ENCODE measurements around the gene C1orf87.

C1orf87 gene

GRCh38 chr1:59997479-59998115, 76.0 kb downstream of the C1orf87 start:
- H3K9me3 ChIP-seq (replicated peaks in 1 of 2; ENCODE audit: control insufficient read depth in 2 of 2, insufficient read depth in 1 of 2, low read depth in 1 of 2, low read length in 2 of 2): peaks cover 0 to 1% of the 10 kb centered on the region in 2 donors
- no CpG with 5 or more reads among the region's 2 CpGs for WGBS, 2 donors (ENCODE audit: extremely low coverage in 2 of 2, insufficient read length in 2 of 2, insufficient replicate concordance in 1 of 2)
- no peak overlapping the region for H2AFZ ChIP-seq (ENCODE audit: low read length)
- no peak overlapping the region for H2BK5ac ChIP-seq (ENCODE audit: low read length)
- DNase-seq (ENCODE audit: low spot score): no peak
- no peak overlapping the region for H2BK12ac ChIP-seq (ENCODE audit: low read length)
- H3K36me3 ChIP-seq (replicated peaks in 1 of 2; ENCODE audit: control insufficient read depth in 2 of 2, insufficient read depth in 2 of 2, low read length in 2 of 2): no peaks in the 10 kb centered on the region
- H2BK15ac ChIP-seq (ENCODE audit: low read length): no peak overlapping the region
- H4K91ac ChIP-seq (ENCODE audit: low read depth, low read length, poor library complexity): no peak overlapping the region
- H4K8ac ChIP-seq (ENCODE audit: low read depth, low read length): no peak overlapping the region
- H2AK5ac ChIP-seq (ENCODE audit: low read depth, low read length): no peak overlapping the region
- H3K23ac ChIP-seq (ENCODE audit: low read depth, low read length, poor library complexity): no peak overlapping the region
- H3K4me3 ChIP-seq (ENCODE audit: low read length in 2 of 2): no peak overlapping the region
- H2BK120ac ChIP-seq (ENCODE audit: low read depth, low read length): no peak overlapping the region
- no peak overlapping the region for H3K14ac ChIP-seq (ENCODE audit: low read length)
- H3K4ac ChIP-seq (ENCODE audit: low read length): no peak overlapping the region
- H3K79me1 ChIP-seq (ENCODE audit: low read depth, low read length): no peaks in the 10 kb centered on the region
- H3K27ac ChIP-seq (replicated peaks; ENCODE audit: low read length): no peak overlapping the region
- H3K9ac ChIP-seq (ENCODE audit: low read depth, low read length, poor library complexity): no peak overlapping the region
- H3K27me3 ChIP-seq (ENCODE audit: control insufficient read depth in 3 of 3, insufficient read depth in 3 of 3, low read depth in 1 of 3, low read length in 3 of 3): no peaks in the 10 kb centered on the region
- H3K4me1 ChIP-seq (ENCODE audit: control insufficient read depth in 2 of 2, insufficient read depth in 1 of 2, low read depth in 1 of 2, low read length in 2 of 2): peaks cover 0 to 9% of the 10 kb centered on the region in 2 donors
- H3K4me2 ChIP-seq (ENCODE audit: insufficient read depth, low read length, poor library complexity, severe bottlenecking): no peak overlapping the region
- H3K18ac ChIP-seq (ENCODE audit: low read length): no peak overlapping the region

DNA sequence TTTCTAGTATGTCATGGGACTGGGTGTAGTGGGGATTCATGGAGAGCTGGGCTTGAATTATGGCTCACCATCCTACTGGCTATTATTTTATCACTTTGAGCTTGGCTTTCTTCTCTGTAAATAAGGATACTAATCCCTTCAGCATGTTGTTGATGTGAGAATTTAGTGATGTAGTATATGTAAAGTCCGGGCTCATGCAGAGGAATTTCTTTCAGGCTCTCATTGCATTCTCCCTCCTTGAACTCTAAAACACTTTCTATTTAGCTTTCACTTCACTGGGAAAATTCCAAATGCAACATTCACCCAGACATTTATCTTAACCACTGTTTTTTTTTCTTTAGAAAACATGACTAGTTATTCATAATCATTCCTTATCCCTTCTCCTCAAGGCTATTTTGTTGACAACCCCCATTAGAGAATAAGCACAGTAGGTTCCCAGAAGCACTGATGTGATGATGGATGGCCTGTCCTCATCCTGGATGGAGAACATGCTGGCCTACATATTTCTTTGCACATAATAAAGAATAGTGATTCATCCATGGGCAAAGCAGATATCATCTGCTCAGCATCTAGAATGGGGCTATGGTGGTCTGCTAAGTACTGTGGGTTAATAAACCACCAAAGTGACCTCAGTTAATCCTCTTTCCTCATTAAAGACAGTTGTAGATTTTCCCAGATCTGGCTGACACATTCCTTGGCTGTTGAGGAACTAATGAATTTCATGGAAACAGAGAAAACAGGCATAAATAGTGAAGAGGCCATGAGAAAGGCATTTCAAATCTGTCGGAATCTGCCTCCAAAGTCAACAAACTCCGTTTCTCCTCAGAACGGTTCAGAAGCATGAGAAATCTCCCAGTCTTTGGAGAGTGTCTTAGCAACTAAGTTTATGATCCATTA, 79.0 kb downstream of the C1orf87 start:
- no peak for DNase-seq (ENCODE audit: low spot score)
- Histone ChIP-seq H3K4me3 (ENCODE audit: low read length in 2 of 2) (no peak overlapping the region), H3K4ac (ENCODE audit: low read length) (no peak overlapping the region), H2BK5ac (ENCODE audit: low read length) (no peak overlapping the region), H3K27me3 (ENCODE audit: control insufficient read depth in 3 of 3, insufficient read depth in 3 of 3, low read depth in 1 of 3, low read length in 3 of 3) (no peaks in the 10 kb centered on the region), H2BK15ac (ENCODE audit: low read length) (no peak overlapping the region), H3K36me3 (replicated peaks in 1 of 2; ENCODE audit: control insufficient read depth in 2 of 2, insufficient read depth in 2 of 2, low read length in 2 of 2) (no peaks in the 10 kb centered on the region), H3K4me1 (ENCODE audit: control insufficient read depth in 2 of 2, insufficient read depth in 1 of 2, low read depth in 1 of 2, low read length in 2 of 2) (peaks cover 0 to 7% of the 10 kb centered on the region in 2 donors), H3K79me1 (ENCODE audit: low read depth, low read length) (no peaks in the 10 kb centered on the region), H3K27ac (replicated peaks; ENCODE audit: low read length) (no peak overlapping the region), H3K9me3 (replicated peaks in 1 of 2; ENCODE audit: control insufficient read depth in 2 of 2, insufficient read depth in 1 of 2, low read depth in 1 of 2, low read length in 2 of 2) (no peaks in the 10 kb centered on the region), H4K8ac (ENCODE audit: low read depth, low read length) (no peak overlapping the region), H2AK5ac (ENCODE audit: low read depth, low read length) (no peak overlapping the region), H3K9ac (ENCODE audit: low read depth, low read length, poor library complexity) (no peak overlapping the region), H3K23ac (ENCODE audit: low read depth, low read length, poor library complexity) (no peak overlapping the region), H3K14ac (ENCODE audit: low read length) (no peak overlapping the region), H2BK120ac (ENCODE audit: low read depth, low read length) (no peak overlapping the region), H3K18ac (ENCODE audit: low read length) (no peak overlapping the region), H3K4me2 (ENCODE audit: insufficient read depth, low read length, poor library complexity, severe bottlenecking) (no peak overlapping the region), H2BK12ac (ENCODE audit: low read length) (no peak overlapping the region), H2AFZ (ENCODE audit: low read length) (no peak overlapping the region), H4K91ac (ENCODE audit: low read depth, low read length, poor library complexity) (no peak overlapping the region)
- WGBS, 2 donors (ENCODE audit: extremely low coverage in 2 of 2, insufficient read length in 2 of 2, insufficient replicate concordance in 1 of 2): no CpG with 5 or more reads among the region's 4 CpGs

GRCh38 chr1:59992040-59992820, 81.3 kb downstream of the C1orf87 start:
- no peak overlapping the region for H3K4me3 ChIP-seq (ENCODE audit: low read length in 2 of 2)
- no peak overlapping the region for H2BK5ac ChIP-seq (ENCODE audit: low read length)
- H3K27me3 ChIP-seq (ENCODE audit: control insufficient read depth in 3 of 3, insufficient read depth in 3 of 3, low read depth in 1 of 3, low read length in 3 of 3): no peaks in the 10 kb centered on the region
- no peak overlapping the region for H3K9ac ChIP-seq (ENCODE audit: low read depth, low read length, poor library complexity)
- no peak overlapping the region for H3K23ac ChIP-seq (ENCODE audit: low read depth, low read length, poor library complexity)
- no peak overlapping the region for H2BK15ac ChIP-seq (ENCODE audit: low read length)
- no peak overlapping the region for H3K18ac ChIP-seq (ENCODE audit: low read length)
- H4K8ac ChIP-seq (ENCODE audit: low read depth, low read length): no peak overlapping the region
- WGBS, 2 donors (ENCODE audit: extremely low coverage in 2 of 2, insufficient read length in 2 of 2, insufficient replicate concordance in 1 of 2): no CpG with 5 or more reads among the region's 5 CpGs
- H3K27ac ChIP-seq (replicated peaks; ENCODE audit: low read length): no peak overlapping the region
- no peak for DNase-seq (ENCODE audit: low spot score)
- H3K14ac ChIP-seq (ENCODE audit: low read length): no peak overlapping the region
- no peak overlapping the region for H2AFZ ChIP-seq (ENCODE audit: low read length)
- no peak overlapping the region for H2BK12ac ChIP-seq (ENCODE audit: low read length)
- H3K4me2 ChIP-seq (ENCODE audit: insufficient read depth, low read length, poor library complexity, severe bottlenecking): no peak overlapping the region
- H2AK5ac ChIP-seq (ENCODE audit: low read depth, low read length): no peak overlapping the region
- no peaks in the 10 kb centered on the region for H3K9me3 ChIP-seq (replicated peaks in 1 of 2; ENCODE audit: control insufficient read depth in 2 of 2, insufficient read depth in 1 of 2, low read depth in 1 of 2, low read length in 2 of 2)
- H2BK120ac ChIP-seq (ENCODE audit: low read depth, low read length): no peak overlapping the region
- H3K36me3 ChIP-seq (replicated peaks in 1 of 2; ENCODE audit: control insufficient read depth in 2 of 2, insufficient read depth in 2 of 2, low read length in 2 of 2): no peaks in the 10 kb centered on the region
- H3K4ac ChIP-seq (ENCODE audit: low read length): no peak overlapping the region
- H4K91ac ChIP-seq (ENCODE audit: low read depth, low read length, poor library complexity): no peak overlapping the region
- H3K79me1 ChIP-seq (ENCODE audit: low read depth, low read length): no peaks in the 10 kb centered on the region
- H3K4me1 ChIP-seq (ENCODE audit: control insufficient read depth in 2 of 2, insufficient read depth in 1 of 2, low read depth in 1 of 2, low read length in 2 of 2): peaks cover 0 to 2% of the 10 kb centered on the region in 2 donors

- no peak overlapping the region for H3K27ac ChIP-seq (replicated peaks; ENCODE audit: low read length)
- no peak overlapping the region for H2BK120ac ChIP-seq (ENCODE audit: low read depth, low read length)
- DNase-seq (ENCODE audit: low spot score): no peak
- no peak overlapping the region for H3K18ac ChIP-seq (ENCODE audit: low read length)
- H3K23ac ChIP-seq (ENCODE audit: low read depth, low read length, poor library complexity): no peak overlapping the region
- no peaks in the 10 kb centered on the region for H3K9me3 ChIP-seq (replicated peaks in 1 of 2; ENCODE audit: control insufficient read depth in 2 of 2, insufficient read depth in 1 of 2, low read depth in 1 of 2, low read length in 2 of 2)
- no peak overlapping the region for H2AFZ ChIP-seq (ENCODE audit: low read length)
- no peaks in the 10 kb centered on the region for H3K27me3 ChIP-seq (ENCODE audit: control insufficient read depth in 3 of 3, insufficient read depth in 3 of 3, low read depth in 1 of 3, low read length in 3 of 3)
- no peak overlapping the region for H2AK5ac ChIP-seq (ENCODE audit: low read depth, low read length)
- H3K4me3 ChIP-seq (ENCODE audit: low read length in 2 of 2): no peak overlapping the region
- H3K14ac ChIP-seq (ENCODE audit: low read length): no peak overlapping the region
- no peak overlapping the region for H3K4ac ChIP-seq (ENCODE audit: low read length)
- H3K4me2 ChIP-seq (ENCODE audit: insufficient read depth, low read length, poor library complexity, severe bottlenecking): no peak overlapping the region
- H2BK15ac ChIP-seq (ENCODE audit: low read length): no peak overlapping the region
- no CpG with 5 or more reads among the region's 9 CpGs for WGBS, 2 donors (ENCODE audit: extremely low coverage in 2 of 2, insufficient read length in 2 of 2, insufficient replicate concordance in 1 of 2)
- H4K8ac ChIP-seq (ENCODE audit: low read depth, low read length): no peak overlapping the region
- H2BK5ac ChIP-seq (ENCODE audit: low read length): no peak overlapping the region
- H3K4me1 ChIP-seq (ENCODE audit: control insufficient read depth in 2 of 2, insufficient read depth in 1 of 2, low read depth in 1 of 2, low read length in 2 of 2): peaks cover 8% of the 10 kb centered on the region in 2 donors
- H4K91ac ChIP-seq (ENCODE audit: low read depth, low read length, poor library complexity): no peak overlapping the region
- H3K36me3 ChIP-seq (replicated peaks in 1 of 2; ENCODE audit: control insufficient read depth in 2 of 2, insufficient read depth in 2 of 2, low read length in 2 of 2): no peaks in the 10 kb centered on the region
- H3K79me1 ChIP-seq (ENCODE audit: low read depth, low read length): no peaks in the 10 kb centered on the region
- H3K9ac ChIP-seq (ENCODE audit: low read depth, low read length, poor library complexity): no peak overlapping the region
- no peak overlapping the region for H2BK12ac ChIP-seq (ENCODE audit: low read length)
Measured at GRCh38 chr1:59990470-59990869, 83.1 kb downstream of the C1orf87 start.

Data from neuronal stem cell (in vitro differentiated cells).